Uterus (tissue), 4 donors: ENCODE measurements around the gene B3GALT5. TPM values are rescaled to one million over a fixed set of nuclear protein-coding genes. Genes with fewer than 3 reads are reported as not detected.

ENCODE experiments used
- DNase-seq, 2 donors: peaks; one replicate each; pipeline ENCODE4 v3.0.0-alpha.2; 2019 to 2020
- H3K27ac ChIP-seq, 2 donors: fragments of 200-600 bp; sonication (generic); 1 replicate in 1 of 2; 2 replicates in 1 of 2; pipeline ENCODE4 v1.5.1; 2016 to 2018
- H3K27me3 ChIP-seq, 2 donors: fragments of 200-600 bp; sonication (generic); one replicate each; pipeline ENCODE4 v1.5.1; 2018 to 2019; ENCODE audit warnings: control low read depth in 1 of 2
- H3K36me3 ChIP-seq, 2 donors: fragments of 200-600 bp; sonication (generic); one replicate each; pipeline ENCODE4 v1.5.1; 2019; ENCODE audit warnings: control low read depth in 1 of 2
- H3K4me1 ChIP-seq, 2 donors: fragments of 200-600 bp; sonication (generic); one replicate each; pipeline ENCODE4 v1.5.1; 2018 to 2019; ENCODE audit warnings: control low read depth in 1 of 2
- H3K4me3 ChIP-seq, 2 donors: fragments of 200-600 bp; sonication (generic); 1 replicate in 1 of 2; 2 replicates in 1 of 2; pipeline ENCODE4 v1.5.1; 2018 to 2019; ENCODE audit warnings: mild to moderate bottlenecking in 1 of 2
- H3K9me3 ChIP-seq, 2 donors: fragments of 200-600 bp; sonication (generic); one replicate each; pipeline ENCODE4 v1.5.1; 2019; ENCODE audit warnings: control low read depth in 1 of 2
- POLR2A ChIP-seq, 2 donors: fragments of 450-650 bp; IDR thresholded peaks; one replicate each; pipeline ENCODE4 v1.6.1; 2016; ENCODE audit warnings: antibody characterized with exemption in 2 of 2, mild to moderate bottlenecking in 1 of 2, moderate library complexity in 1 of 2
- intact Hi-C: fragments of 100-400 bp; cut with DNase I; formaldehyde crosslinking; loops from one replicate; pipeline ENCODE4 v1.15.1; 2023; ENCODE audit warnings: low total_unique reads
- total RNA-seq, 4 donors: library from RNA; depleted of rRNA in 3 of 4; stranded (reverse); fragments of >200 nt in 3 of 4; gene quantifications; one replicate each; pipeline versions ENCODE4 v1.1.0 to v1.2.4, GENCODE V29; 2014 to 2023
- TF ChIP-seq, protein P1 (sequence below), 4 experiments: fragments of 200-600 bp in 2 of 4; fragments of 450-650 bp in 2 of 4; sonication (generic) in 2 of 4; IDR thresholded peaks; one replicate each; pipeline ENCODE4 v1.5.1; 2016 to 2019; ENCODE audit warnings: antibody characterized with exemption in 4 of 4, mild to moderate bottlenecking in 2 of 4, moderate library complexity in 1 of 4
- donor health status: DM: yes; HTN: yes; CAD: no.

Gene B3GALT5
- total RNA-seq, 4 donors from 2014 or later = 0.26 to 2.7 (median 0.65) TPM

DNA sequence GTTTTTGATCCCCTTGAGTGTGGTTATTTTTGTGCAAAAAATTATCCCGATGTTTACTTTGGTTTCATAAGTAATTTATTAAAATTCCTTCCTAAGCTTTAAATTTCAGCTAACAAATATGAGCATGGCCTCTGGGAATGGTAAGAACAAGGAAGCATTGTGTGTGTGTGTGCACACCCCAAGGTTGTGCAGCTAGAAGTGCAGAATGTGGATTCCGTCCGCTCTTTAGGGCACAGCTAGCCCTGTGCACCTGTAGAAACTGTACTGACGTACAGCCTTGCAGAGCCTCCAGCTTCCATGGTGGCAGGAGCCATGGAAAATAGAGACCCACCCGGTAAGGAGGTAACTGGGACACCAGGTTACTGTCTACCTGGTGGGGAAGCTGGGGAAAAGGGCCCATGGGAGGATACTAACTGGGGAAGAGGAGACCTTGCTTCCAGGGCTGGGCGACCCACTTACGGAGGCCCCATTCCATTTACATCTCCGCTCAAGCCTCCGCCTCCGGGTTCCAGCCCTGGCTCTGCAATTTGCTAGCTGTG lies 54.7 kb downstream of the B3GALT5 start:
- no peak for DNase-seq
- Histone ChIP-seq H3K27me3 (no peaks in the 10 kb centered on the region), H3K9me3 (no peaks in the 10 kb centered on the region), H3K4me3 (no peak overlapping the region), H3K4me1 (no peaks in the 10 kb centered on the region), H3K27ac (no peak overlapping the region), H3K36me3 (no peaks in the 10 kb centered on the region)
- intact Hi-C loops = no loop called here
- no peak for TF ChIP-seq POLR2A (IDR thresholded peaks at IDR 0.05)
- TF ChIP-seq, protein P1, sequence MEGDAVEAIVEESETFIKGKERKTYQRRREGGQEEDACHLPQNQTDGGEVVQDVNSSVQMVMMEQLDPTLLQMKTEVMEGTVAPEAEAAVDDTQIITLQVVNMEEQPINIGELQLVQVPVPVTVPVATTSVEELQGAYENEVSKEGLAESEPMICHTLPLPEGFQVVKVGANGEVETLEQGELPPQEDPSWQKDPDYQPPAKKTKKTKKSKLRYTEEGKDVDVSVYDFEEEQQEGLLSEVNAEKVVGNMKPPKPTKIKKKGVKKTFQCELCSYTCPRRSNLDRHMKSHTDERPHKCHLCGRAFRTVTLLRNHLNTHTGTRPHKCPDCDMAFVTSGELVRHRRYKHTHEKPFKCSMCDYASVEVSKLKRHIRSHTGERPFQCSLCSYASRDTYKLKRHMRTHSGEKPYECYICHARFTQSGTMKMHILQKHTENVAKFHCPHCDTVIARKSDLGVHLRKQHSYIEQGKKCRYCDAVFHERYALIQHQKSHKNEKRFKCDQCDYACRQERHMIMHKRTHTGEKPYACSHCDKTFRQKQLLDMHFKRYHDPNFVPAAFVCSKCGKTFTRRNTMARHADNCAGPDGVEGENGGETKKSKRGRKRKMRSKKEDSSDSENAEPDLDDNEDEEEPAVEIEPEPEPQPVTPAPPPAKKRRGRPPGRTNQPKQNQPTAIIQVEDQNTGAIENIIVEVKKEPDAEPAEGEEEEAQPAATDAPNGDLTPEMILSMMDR (IDR thresholded peaks at IDR 0.05) = no peak

DNA sequence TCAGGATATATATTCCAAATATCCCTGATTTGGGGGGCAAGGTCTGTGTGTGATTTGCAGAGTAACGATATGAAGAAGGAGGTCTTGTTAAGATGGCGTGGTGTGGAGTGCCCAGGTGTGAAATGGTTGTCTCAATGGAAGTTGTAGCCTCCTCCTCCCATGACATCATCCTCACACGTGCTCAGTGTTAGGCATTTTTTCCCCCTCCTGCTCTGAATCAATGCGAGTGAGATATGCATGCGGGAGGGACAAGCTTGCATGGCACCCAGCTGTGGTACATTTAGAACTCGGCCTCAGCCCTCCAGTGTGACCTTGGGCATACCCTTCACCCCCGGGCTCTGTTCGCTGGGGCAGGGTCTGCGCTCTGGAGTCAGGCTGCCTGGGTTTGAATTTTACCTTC lies 55.6 kb downstream of the B3GALT5 start:
- intact Hi-C loops = no loop called here
- Histone ChIP-seq H3K36me3 (no peaks in the 10 kb centered on the region), H3K27ac (no peak overlapping the region), H3K4me3 (no peak overlapping the region), H3K27me3 (no peaks in the 10 kb centered on the region), H3K4me1 (no peaks in the 10 kb centered on the region), H3K9me3 (no peaks in the 10 kb centered on the region)
- TF ChIP-seq, protein P1 (IDR thresholded peaks at IDR 0.05) = no peak
- no peak for TF ChIP-seq POLR2A (IDR thresholded peaks at IDR 0.05)
- DNase-seq = no peak

DNA sequence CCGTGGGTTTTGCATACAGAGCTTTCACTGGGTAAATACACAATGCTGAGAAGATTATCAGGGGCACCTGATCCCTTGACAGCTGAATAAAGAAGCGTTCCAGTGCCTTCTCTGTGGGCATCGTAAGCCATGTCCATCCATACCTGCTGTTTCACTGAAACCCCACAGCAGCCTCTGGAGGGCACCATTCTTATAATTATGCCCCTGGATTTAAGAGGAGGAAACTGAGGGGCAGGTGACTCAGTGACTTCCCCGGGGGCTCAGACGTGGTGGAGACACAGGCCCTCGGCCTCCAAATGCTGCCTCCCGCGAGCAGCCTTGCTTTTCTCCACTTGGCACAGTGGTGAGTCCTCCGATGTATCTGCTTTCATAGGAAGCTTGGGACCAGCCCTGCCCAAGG lies 56.7 kb downstream of the B3GALT5 start:
- no peak for TF ChIP-seq POLR2A (IDR thresholded peaks at IDR 0.05)
- TF ChIP-seq, protein P1 (IDR thresholded peaks at IDR 0.05) = no peak
- Histone ChIP-seq H3K4me3 (no peak overlapping the region), H3K4me1 (no peaks in the 10 kb centered on the region), H3K27me3 (no peaks in the 10 kb centered on the region), H3K27ac (no peak overlapping the region), H3K9me3 (no peaks in the 10 kb centered on the region), H3K36me3 (no peaks in the 10 kb centered on the region)
- no peak for DNase-seq
- intact Hi-C loops = no loop called here

DNA sequence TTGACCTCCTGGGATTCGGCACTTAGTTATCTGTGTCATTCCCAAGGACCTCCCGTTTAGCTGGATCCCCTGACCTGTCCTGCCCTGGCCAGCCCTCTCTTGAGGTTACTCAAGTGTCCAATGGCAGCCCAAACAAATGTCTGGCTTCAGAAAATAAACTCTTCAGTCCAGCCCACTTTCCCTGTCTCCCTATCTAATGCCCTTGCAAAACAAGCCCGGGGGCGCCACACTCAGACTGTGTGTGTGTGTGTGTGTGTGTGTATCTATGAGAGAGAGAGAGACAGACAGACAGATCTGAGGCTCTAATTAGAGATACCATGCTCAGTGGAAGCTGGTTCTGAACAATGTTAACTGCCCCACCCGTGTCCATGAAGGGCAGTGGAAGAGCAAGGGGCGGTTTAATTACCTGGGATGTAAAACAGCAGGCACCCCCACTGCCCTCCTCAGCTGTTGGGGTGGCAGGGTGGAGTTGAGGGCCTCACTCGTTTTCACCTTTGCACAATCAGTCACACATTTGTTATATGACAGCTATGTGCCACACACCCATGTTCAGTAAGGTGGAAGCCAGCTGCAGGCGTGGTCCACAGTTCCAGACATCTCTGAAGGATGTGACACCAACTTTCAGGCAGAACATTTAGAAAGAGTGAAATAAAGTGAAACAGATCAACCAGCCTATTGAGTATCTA lies 57.4 kb downstream of the B3GALT5 start:
- intact Hi-C loops = no loop called here

DNA sequence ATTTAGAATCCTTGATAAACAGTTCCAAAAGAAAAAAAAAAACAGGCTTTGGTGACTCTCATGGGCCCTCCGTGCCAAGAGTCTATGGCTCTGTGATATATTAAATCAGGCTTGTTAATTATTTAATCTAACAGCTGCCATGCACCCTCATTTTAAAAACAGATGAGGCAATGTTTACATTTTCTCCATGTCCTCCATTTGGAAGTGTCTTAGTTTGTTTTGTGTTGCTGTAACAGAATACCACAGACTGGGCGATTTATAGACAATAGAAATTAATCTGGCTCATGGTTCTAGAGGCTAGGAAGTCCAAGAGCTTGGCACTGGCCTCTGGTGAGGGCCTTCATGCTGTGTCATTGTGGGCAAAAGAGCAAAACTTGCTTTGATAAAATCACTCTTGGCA lies 58.0 kb downstream of the B3GALT5 start:
- H3K27me3 ChIP-seq = no peaks in the 10 kb centered on the region
- intact Hi-C loops = no loop called here

More for the DNA sequence above, 57.4 kb downstream of the B3GALT5 start:
- Histone ChIP-seq H3K9me3 (no peaks in the 10 kb centered on the region), H3K27ac (no peak overlapping the region), H3K4me1 (no peaks in the 10 kb centered on the region), H3K4me3 (no peak overlapping the region), H3K36me3 (no peaks in the 10 kb centered on the region), H3K27me3 (no peaks in the 10 kb centered on the region)
- TF ChIP-seq POLR2A (IDR thresholded peaks at IDR 0.05) = no peak
- TF ChIP-seq, protein P1 (IDR thresholded peaks at IDR 0.05) = no peak
- no peak for DNase-seq

More for the DNA sequence above, 58.0 kb downstream of the B3GALT5 start:
- Histone ChIP-seq H3K4me3 (no peak overlapping the region), H3K9me3 (no peaks in the 10 kb centered on the region), H3K27ac (no peak overlapping the region), H3K36me3 (no peaks in the 10 kb centered on the region), H3K4me1 (no peaks in the 10 kb centered on the region)
- DNase-seq = no peak
- no peak for TF ChIP-seq POLR2A (IDR thresholded peaks at IDR 0.05)
- TF ChIP-seq, protein P1 (IDR thresholded peaks at IDR 0.05) = no peak
